Sigmoid colon (tissue), 7 donors: ENCODE measurements around the gene VPS8. TPM values are rescaled to one million over a fixed set of nuclear protein-coding genes. Genes with fewer than 3 reads are reported as not detected.

Experiments used
- DNase-seq: peaks from one replicate; pipeline ENCODE4 v3.0.0-alpha.2; 2019
- H3K27ac ChIP-seq, 4 donors: fragments of 200-600 bp; sonication (generic); one replicate each; pipeline ENCODE4 v1.5.1; 2016 to 2019; ENCODE audit warnings: mild to moderate bottlenecking in 1 of 4
- H3K27me3 ChIP-seq, 3 donors: fragments of 200-600 bp; sonication (generic); one replicate each; pipeline ENCODE4 v1.5.1; 2019; ENCODE audit warnings: mild to moderate bottlenecking in 1 of 3
- H3K36me3 ChIP-seq, 4 donors: fragments of 200-600 bp; sonication (generic); one replicate each; pipeline ENCODE4 v1.5.1; 2016 to 2019
- H3K4me1 ChIP-seq, 4 donors: fragments of 200-600 bp; sonication (generic); one replicate each; pipeline ENCODE4 v1.5.1; 2017 to 2019
- H3K4me3 ChIP-seq, 4 donors: fragments of 200-600 bp; sonication (generic); one replicate each; pipeline ENCODE4 v1.5.1; 2017 to 2019; ENCODE audit warnings: mild to moderate bottlenecking in 2 of 4, moderate library complexity in 1 of 4
- H3K9me3 ChIP-seq, 4 donors: fragments of 200-600 bp in 3 of 4; sonication (generic) in 3 of 4; one replicate each; pipeline versions ENCODE4 v1.5.1 to v1.6.1; 2013 to 2019
- CTCF ChIP-seq, 4 experiments: fragments of 450-650 bp in 3 of 4; fragments of 200-600 bp in 1 of 4; IDR thresholded peaks; one replicate each; pipeline ENCODE4 v1.5.1; 2016 to 2019; ENCODE audit warnings: antibody characterized with exemption in 4 of 4, mild to moderate bottlenecking in 3 of 4, moderate library complexity in 2 of 4
- EP300 ChIP-seq, 4 donors: sonication (generic); formaldehyde crosslinking; IDR thresholded peaks; one replicate each; pipeline ENCODE4 v1.6.1; 2017; ENCODE audit warnings: antibody characterized with exemption in 4 of 4
- POLR2A ChIP-seq, 2 donors: fragments of 450-650 bp; IDR thresholded peaks; one replicate each; pipeline ENCODE4 v1.6.1; 2016; ENCODE audit warnings: antibody characterized with exemption in 2 of 2, mild to moderate bottlenecking in 2 of 2, moderate library complexity in 2 of 2
- POLR2AphosphoS5 ChIP-seq, 4 donors: sonication (generic); formaldehyde crosslinking; IDR thresholded peaks; one replicate each; pipeline ENCODE4 v1.6.1; 2017; ENCODE audit warnings: antibody characterized with exemption in 4 of 4
- WGBS, 2 donors: extraction: QIAGEN DNeasy Blood & Tissue Kit; methylation state at CpG; one replicate each; pipeline ENCODE4 v1.1.7; 2013; 5-methylcytosine and 5-hydroxymethylcytosine counted together
- intact Hi-C: fragments of 100-400 bp; cut with DNase I; formaldehyde crosslinking; loops from one replicate; pipeline ENCODE4 v1.15.1; 2023
- polyA plus RNA-seq, 3 donors: library from polyadenylated mRNA; stranded (reverse); fragments of 200-250 nt; gene quantifications; one replicate each; pipeline ENCODE4 v1.2.3, GENCODE V29; 2013
- total RNA-seq, 4 donors: library from RNA; depleted of rRNA; stranded (reverse); fragments of >200 nt; gene quantifications; one replicate each; pipeline ENCODE4 v1.1.0, GENCODE V29; 2016
- donor health status: healthy with polysubstance abuse.
- donor health status: Bipolar disorder and iron deficiency.
- donor health status: healthy.

VPS8 gene
- total and polyA plus RNA-seq, 7 donors, result 12.0 to 64.5 (median 34.6) TPM

GRCh38 chr3:184919651-184920050 lies 107.7 kb downstream of the VPS8 start:
- TF ChIP-seq CTCF (IDR thresholded peaks at IDR 0.05) (no peak), POLR2A (IDR thresholded peaks at IDR 0.05) (no peak), EP300 (IDR thresholded peaks at IDR 0.05) (no peak), POLR2AphosphoS5 (IDR thresholded peaks at IDR 0.05) (no peak)
- H3K27ac ChIP-seq, result no peak overlapping the region
- no peaks in the 10 kb centered on the region for H3K9me3 ChIP-seq
- H3K27me3 ChIP-seq, result no peaks in the 10 kb centered on the region
- H3K4me3 ChIP-seq, result no peak overlapping the region
- H3K36me3 ChIP-seq, result peaks cover 0 to 63% (median 12%) of the 10 kb centered on the region in 4 donors
- no peak for DNase-seq
- intact Hi-C loops, result no loop called here
- WGBS, 2 donors, result 96 to 98% methylated on average over 2 of the region's 2 CpGs
- no peaks in the 10 kb centered on the region for H3K4me1 ChIP-seq

GRCh38 chr3:184924547-184924946 lies 112.6 kb downstream of the VPS8 start:
- H3K27me3 ChIP-seq, result no peaks in the 10 kb centered on the region
- no peak for DNase-seq
- WGBS, 2 donors, result 91 to 94% methylated on average over 7 of the region's 7 CpGs
- H3K4me1 ChIP-seq, result no peaks in the 10 kb centered on the region
- H3K27ac ChIP-seq, result no peak overlapping the region
- TF ChIP-seq EP300 (IDR thresholded peaks at IDR 0.05), result no peak
- TF ChIP-seq POLR2A (IDR thresholded peaks at IDR 0.05), result no peak
- no peak for TF ChIP-seq CTCF (IDR thresholded peaks at IDR 0.05)
- no peak for TF ChIP-seq POLR2AphosphoS5 (IDR thresholded peaks at IDR 0.05)
- intact Hi-C loops, result no loop called here
- no peaks in the 10 kb centered on the region for H3K9me3 ChIP-seq
- no peak overlapping the region for H3K4me3 ChIP-seq
- peaks cover 0 to 68% (median 14%) of the 10 kb centered on the region in 4 donors for H3K36me3 ChIP-seq

- Histone ChIP-seq H3K27me3 (no peaks in the 10 kb centered on the region), H3K9me3 (no peaks in the 10 kb centered on the region), H3K4me1 (no peaks in the 10 kb centered on the region), H3K27ac (no peak overlapping the region), H3K4me3 (no peak overlapping the region), H3K36me3 (peaks cover 0 to 78% (median 14%) of the 10 kb centered on the region in 4 donors)
- WGBS, 2 donors, result 85 to 86% methylated on average over 6 of the region's 6 CpGs
- TF ChIP-seq POLR2AphosphoS5 (IDR thresholded peaks at IDR 0.05), result no peak
- no peak for TF ChIP-seq CTCF (IDR thresholded peaks at IDR 0.05)
- no peak for TF ChIP-seq POLR2A (IDR thresholded peaks at IDR 0.05)
- TF ChIP-seq EP300 (IDR thresholded peaks at IDR 0.05), result no peak
- intact Hi-C loops, result no loop called here
- no peak for DNase-seq
Measured at GRCh38 chr3:184927796-184928315, 115.9 kb downstream of the VPS8 start.

GRCh38 chr3:184932777-184933176 lies 120.8 kb downstream of the VPS8 start:
- intact Hi-C loops, result no loop called here
- no peak overlapping the region for H3K4me3 ChIP-seq
- H3K36me3 ChIP-seq, result peaks cover 0 to 60% (median 3%) of the 10 kb centered on the region in 4 donors
- H3K27ac ChIP-seq, result no peak overlapping the region
- H3K27me3 ChIP-seq, result no peaks in the 10 kb centered on the region
- no peaks in the 10 kb centered on the region for H3K4me1 ChIP-seq
- H3K9me3 ChIP-seq, result no peaks in the 10 kb centered on the region
- no peak for TF ChIP-seq CTCF (IDR thresholded peaks at IDR 0.05)
- TF ChIP-seq POLR2A (IDR thresholded peaks at IDR 0.05), result no peak
- no peak for TF ChIP-seq POLR2AphosphoS5 (IDR thresholded peaks at IDR 0.05)
- WGBS, 2 donors, result 94 to 100% methylated on average over 1 of the region's 1 CpG
- DNase-seq, result no peak

GRCh38 chr3:184937611-184938010 lies 125.6 kb downstream of the VPS8 start:
- no peak for DNase-seq
- WGBS, 2 donors, result 91 to 93% methylated on average over 4 of the region's 4 CpGs
- TF ChIP-seq POLR2A (IDR thresholded peaks at IDR 0.05) (no peak), POLR2AphosphoS5 (IDR thresholded peaks at IDR 0.05) (no peak), CTCF (IDR thresholded peaks at IDR 0.05) (no peak), EP300 (IDR thresholded peaks at IDR 0.05) (no peak)

More at GRCh38 chr3:184937611-184938010, 125.6 kb downstream of the VPS8 start:
- no peak overlapping the region for H3K4me3 ChIP-seq
- no peak overlapping the region for H3K27ac ChIP-seq
- H3K4me1 ChIP-seq, result no peaks in the 10 kb centered on the region
- peaks cover 0 to 35% (median 2%) of the 10 kb centered on the region in 4 donors for H3K36me3 ChIP-seq
- H3K9me3 ChIP-seq, result no peaks in the 10 kb centered on the region
- intact Hi-C loops, result no loop called here
- H3K27me3 ChIP-seq, result no peaks in the 10 kb centered on the region
